Pancreas (tissue), 10 donors: ENCODE results near the gene FAM234A. TPM values are rescaled to one million over a fixed set of nuclear protein-coding genes. Genes with fewer than 3 reads are reported as not detected.
"Not testable (repeated sequence)": the region's sequence is repeated elsewhere in the genome, so short reads cannot be mapped to it uniquely, and the experiment has no call there.

Experiments used
- ATAC-seq, 4 donors: fragments of 200-7000 bp; cut with Tn5 transposase; one replicate each; pipeline versions ENCODE4 v1.8.0 to v1.9.1; 2020; ENCODE audit warnings: mild to moderate bottlenecking in 4 of 4, moderate library complexity in 4 of 4
- DNase-seq, 6 donors: peaks; one replicate each; pipeline ENCODE4 v3.0.0-alpha.2; 2020
- FAIRE-seq: peaks from 2 replicates; lab custom pipeline; 2012; peaks lifted over from hg19 to GRCh38; lab: Jason Lieb, UNC
- H3K27ac ChIP-seq, 4 donors: fragments of 200-600 bp; sonication (generic); 1 replicate in 3 of 4; 2 replicates in 1 of 4; pipeline versions ENCODE4 v1.5.0 to v1.8.0; 2020
- H3K27me3 ChIP-seq, 4 donors: fragments of 200-600 bp; one replicate each; pipeline ENCODE4 v1.8.0; 2021
- H3K36me3 ChIP-seq, 3 donors: fragments of 200-600 bp; sonication (generic) in 1 of 3; one replicate each; pipeline versions ENCODE4 v1.5.0 to v1.8.0; 2020 to 2021
- H3K4me1 ChIP-seq, 3 donors: fragments of 200-600 bp; one replicate each; pipeline ENCODE4 v1.8.0; 2021
- H3K4me3 ChIP-seq, 4 donors: fragments of 200-600 bp; sonication (generic) in 2 of 4; one replicate each; pipeline versions ENCODE4 v1.5.0 to v1.8.0; 2020 to 2021
- H3K9me3 ChIP-seq, 4 donors: fragments of 200-600 bp; one replicate each; pipeline ENCODE4 v1.8.0; 2021
- WGBS, 2 donors: extraction: QIAGEN DNeasy Blood & Tissue Kit; methylation state at CpG; one replicate each; pipeline ENCODE4 v1.1.7; 2013; 5-methylcytosine and 5-hydroxymethylcytosine counted together
- intact Hi-C, 3 donors: fragments of 100-400 bp; cut with DNase I; formaldehyde crosslinking; loops; one replicate each; pipeline versions ENCODE4 v1.11.1 to v1.14.2; 2022
- polyA plus RNA-seq, 2 donors: library from polyadenylated mRNA; stranded (reverse); fragments of 200-250 nt; gene quantifications; one replicate each; pipeline ENCODE4 v1.2.3, GENCODE V29; 2013
- total RNA-seq, 6 donors: library from RNA; stranded (reverse); fragmentation: NEBNext Ultra II Directional in 4 of 6; extraction: Animal tissue kit (Norgen Biotek cat#: 25700) in 4 of 6; gene quantifications; one replicate each; pipeline versions ENCODE4 v1.2.1 to v1.2.4, GENCODE V29; 2021 to 2023
- TF ChIP-seq, protein P1 (sequence below), 4 donors: fragments of 200-600 bp; sonication (generic) in 3 of 4; IDR thresholded peaks; one replicate each; pipeline versions ENCODE4 v1.5.0 to v1.8.0; 2021; ENCODE audit warnings: antibody characterized with exemption in 4 of 4
- donor health status: healthy with polysubstance abuse.
- donor health status: DM: no; HTN: no; CAD: no; lungs with moderate emphysema.
- donor health status: DM: no; HTN: no; CAD: no.
- donor health status: control.
- donor health status: control.
- donor health status: Bipolar disorder and iron deficiency.
- donor health status: DM: yes; HTN: yes; CAD: no.
- donor health status: DM: no; HTN: no; CAD: no.
- donor health status: DM: no; HTN: no; CAD: no.
- donor health status: DM: yes; HTN: yes; CAD: no.

Gene FAM234A
- total and polyA plus RNA-seq, 8 donors: 34.2 to 51.2 (median 40.4) TPM

DNA sequence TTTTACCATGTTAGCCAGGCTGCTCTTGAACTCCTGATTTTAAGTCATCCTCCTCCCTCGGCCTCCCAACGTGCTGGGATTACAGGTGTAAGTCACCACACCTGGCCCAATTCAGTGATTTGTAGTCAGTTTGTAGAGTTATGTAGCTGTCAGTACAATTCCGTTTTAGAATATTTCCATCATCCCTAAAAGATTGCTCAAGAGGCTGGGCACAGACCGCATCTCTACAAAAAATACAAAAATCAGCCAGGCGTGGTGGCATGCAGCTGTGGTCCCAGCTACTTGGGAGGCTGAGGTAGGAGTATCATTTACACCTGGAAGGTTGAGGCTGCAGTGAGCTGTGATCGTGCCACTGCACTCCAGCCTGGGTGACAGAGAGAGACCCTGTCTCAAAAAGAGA, 20.6 kb downstream of the FAM234A start:
- intact Hi-C loops: no loop called here

DNA sequence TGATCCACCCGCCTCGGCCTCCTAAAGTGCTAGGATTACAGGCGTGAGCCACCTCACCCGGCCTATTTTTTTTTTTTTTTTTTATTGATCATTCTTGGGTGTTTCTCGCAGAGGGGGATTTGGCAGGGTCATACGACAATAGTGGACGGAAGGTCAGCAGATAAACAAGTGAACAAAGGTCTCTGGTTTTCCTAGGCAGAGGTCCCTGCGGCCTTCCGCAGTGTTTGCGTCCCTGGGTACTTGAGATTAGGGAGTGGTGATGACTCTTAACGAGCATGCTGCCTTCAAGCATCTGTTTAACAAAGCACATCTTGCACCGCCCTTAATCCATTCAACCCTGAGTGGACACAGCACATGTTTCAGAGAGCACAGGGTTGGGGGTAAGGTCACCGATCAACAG, 23.5 kb downstream of the FAM234A start:
- FAIRE-seq, H3K27ac ChIP-seq, H3K4me3 ChIP-seq, H3K27me3 ChIP-seq, ATAC-seq, H3K9me3 ChIP-seq, H3K4me1 ChIP-seq, DNase-seq, intact Hi-C loops: not testable (repeated sequence)
- H3K36me3 ChIP-seq: peaks cover 0 to 39% (median 6%) of the 10 kb centered on the region in 3 donors
- WGBS, 2 donors: 60 to 76% methylated on average over 7 to 11 of the region's 13 CpGs

More for the DNA sequence above, 20.6 kb downstream of the FAM234A start:
- FAIRE-seq (no peak), DNase-seq (no peak), ATAC-seq (no peak)
- H3K9me3 ChIP-seq: no peaks in the 10 kb centered on the region
- 96% methylated on average over 6 of the region's 6 CpGs for WGBS, 2 donors
- no peak overlapping the region for H3K27ac ChIP-seq
- peaks cover 0 to 14% (median 0%) of the 10 kb centered on the region in 3 donors for H3K36me3 ChIP-seq
- TF ChIP-seq, protein P1, sequence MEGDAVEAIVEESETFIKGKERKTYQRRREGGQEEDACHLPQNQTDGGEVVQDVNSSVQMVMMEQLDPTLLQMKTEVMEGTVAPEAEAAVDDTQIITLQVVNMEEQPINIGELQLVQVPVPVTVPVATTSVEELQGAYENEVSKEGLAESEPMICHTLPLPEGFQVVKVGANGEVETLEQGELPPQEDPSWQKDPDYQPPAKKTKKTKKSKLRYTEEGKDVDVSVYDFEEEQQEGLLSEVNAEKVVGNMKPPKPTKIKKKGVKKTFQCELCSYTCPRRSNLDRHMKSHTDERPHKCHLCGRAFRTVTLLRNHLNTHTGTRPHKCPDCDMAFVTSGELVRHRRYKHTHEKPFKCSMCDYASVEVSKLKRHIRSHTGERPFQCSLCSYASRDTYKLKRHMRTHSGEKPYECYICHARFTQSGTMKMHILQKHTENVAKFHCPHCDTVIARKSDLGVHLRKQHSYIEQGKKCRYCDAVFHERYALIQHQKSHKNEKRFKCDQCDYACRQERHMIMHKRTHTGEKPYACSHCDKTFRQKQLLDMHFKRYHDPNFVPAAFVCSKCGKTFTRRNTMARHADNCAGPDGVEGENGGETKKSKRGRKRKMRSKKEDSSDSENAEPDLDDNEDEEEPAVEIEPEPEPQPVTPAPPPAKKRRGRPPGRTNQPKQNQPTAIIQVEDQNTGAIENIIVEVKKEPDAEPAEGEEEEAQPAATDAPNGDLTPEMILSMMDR (IDR thresholded peaks at IDR 0.05): no peak
- no peaks in the 10 kb centered on the region for H3K27me3 ChIP-seq
- peaks cover 0 to 7% (median 6%) of the 10 kb centered on the region in 3 donors for H3K4me1 ChIP-seq
- H3K4me3 ChIP-seq: no peak overlapping the region

DNA sequence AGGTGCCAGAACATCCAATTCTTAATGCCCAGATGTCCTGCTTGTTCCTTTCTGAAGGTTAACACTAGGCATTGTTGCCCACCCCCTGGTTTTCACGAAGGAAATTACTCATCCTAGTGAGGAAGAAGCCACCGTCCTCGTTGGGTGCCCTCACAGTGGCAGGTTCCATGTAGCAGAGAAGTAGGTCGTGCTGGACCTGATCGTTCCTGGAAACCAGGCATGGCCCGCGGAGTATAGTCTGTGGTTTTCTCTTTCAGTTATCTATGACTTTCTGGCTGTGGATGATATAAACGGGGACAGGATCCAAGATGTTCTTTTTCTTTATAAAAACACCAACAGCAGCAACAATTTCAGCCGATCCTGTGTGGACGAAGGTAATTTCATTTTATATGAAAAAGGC, 24.6 kb downstream of the FAM234A start:
- H3K9me3 ChIP-seq: no peaks in the 10 kb centered on the region
- 89% methylated on average over 10 of the region's 10 CpGs for WGBS, 2 donors
- H3K36me3 ChIP-seq: peaks cover 0 to 51% (median 13%) of the 10 kb centered on the region in 3 donors
- peaks cover 0 to 7% (median 0%) of the 10 kb centered on the region in 3 donors for H3K4me1 ChIP-seq
- no peak overlapping the region for H3K27ac ChIP-seq
- intact Hi-C loops: no loop called here
- DNase-seq: no peak
- FAIRE-seq: no peak
- H3K4me3 ChIP-seq: no peak overlapping the region
- TF ChIP-seq, protein P1 (IDR thresholded peaks at IDR 0.05): no peak
- H3K27me3 ChIP-seq: no peaks in the 10 kb centered on the region
- ATAC-seq: no peak

DNA sequence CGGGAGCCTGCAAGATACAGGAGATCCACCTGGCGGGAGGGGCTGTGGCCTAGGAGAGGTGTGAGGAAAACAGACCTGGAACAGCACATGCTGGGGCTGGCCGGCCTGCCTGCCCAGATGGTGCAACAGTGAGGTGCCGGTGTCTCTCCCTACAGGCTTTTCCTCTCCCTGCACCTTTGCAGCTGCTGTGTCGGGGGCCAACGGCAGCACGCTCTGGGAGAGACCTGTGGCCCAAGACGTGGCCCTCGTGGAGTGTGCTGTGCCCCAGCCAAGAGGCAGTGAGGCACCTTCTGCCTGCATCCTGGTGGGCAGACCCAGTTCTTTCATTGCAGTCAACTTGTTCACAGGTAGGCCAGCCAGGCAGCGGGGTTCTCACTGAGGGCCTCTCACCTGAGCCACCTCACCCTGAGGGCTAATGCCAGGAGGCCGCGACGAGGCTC, 25.2 kb downstream of the FAM234A start:
- DNase-seq (peak in 1 of 6 donors; percentile 67), ATAC-seq (no peak), FAIRE-seq (no peak)
- peaks cover 0 to 7% (median 0%) of the 10 kb centered on the region in 3 donors for H3K4me1 ChIP-seq
- no peak overlapping the region for H3K27ac ChIP-seq
- no peaks in the 10 kb centered on the region for H3K9me3 ChIP-seq
- H3K27me3 ChIP-seq: no peaks in the 10 kb centered on the region
- intact Hi-C loops: no loop called here
- WGBS, 2 donors: 89 to 92% methylated on average over 13 of the region's 13 CpGs
- H3K36me3 ChIP-seq: peaks cover 0 to 55% (median 13%) of the 10 kb centered on the region in 3 donors
- TF ChIP-seq, protein P1 (IDR thresholded peaks at IDR 0.05): no peak
- H3K4me3 ChIP-seq: no peak overlapping the region

DNA sequence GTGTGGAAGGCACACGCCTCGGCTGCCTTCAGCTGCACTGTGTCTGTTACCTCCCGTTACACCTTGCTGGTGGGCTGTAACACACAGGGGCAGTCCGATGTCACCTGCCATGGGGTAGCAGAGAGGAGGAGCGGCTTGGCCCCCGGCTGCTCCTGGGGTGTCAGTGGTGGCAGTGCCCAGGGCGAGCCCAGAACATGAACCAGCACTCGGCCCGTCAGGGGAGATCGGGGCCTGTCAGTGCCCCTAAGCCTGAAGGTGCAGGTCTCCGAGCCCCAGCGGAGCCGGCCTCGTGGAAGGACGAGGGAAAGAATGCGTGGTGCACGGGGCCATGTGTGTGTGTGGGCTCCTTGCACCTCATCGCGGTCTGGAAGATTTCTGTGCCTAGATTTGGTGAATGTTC, 25.7 kb downstream of the FAM234A start:
- DNase-seq (no peak), ATAC-seq (no peak), FAIRE-seq (no peak)
- TF ChIP-seq, protein P1 (IDR thresholded peaks at IDR 0.05): no peak
- H3K9me3 ChIP-seq: no peaks in the 10 kb centered on the region
- H3K4me3 ChIP-seq: no peak overlapping the region
- H3K27ac ChIP-seq: no peak overlapping the region
- intact Hi-C loops: no loop called here
- peaks cover 0 to 53% (median 13%) of the 10 kb centered on the region in 3 donors for H3K36me3 ChIP-seq
- WGBS, 2 donors: 96 to 97% methylated on average over 19 of the region's 19 CpGs
- H3K27me3 ChIP-seq: no peaks in the 10 kb centered on the region
- H3K4me1 ChIP-seq: peaks cover 0 to 7% (median 0%) of the 10 kb centered on the region in 3 donors
